Measurements from ENCODE around the gene CYP4F2.

GRCh38 chr19:15919243-15919642, 21.4 kb upstream of the CYP4F2 start:
- TF ChIP-seq POLR2AphosphoS5 (IDR thresholded peaks at IDR 0.05): no peak
- TF ChIP-seq, protein P1, sequence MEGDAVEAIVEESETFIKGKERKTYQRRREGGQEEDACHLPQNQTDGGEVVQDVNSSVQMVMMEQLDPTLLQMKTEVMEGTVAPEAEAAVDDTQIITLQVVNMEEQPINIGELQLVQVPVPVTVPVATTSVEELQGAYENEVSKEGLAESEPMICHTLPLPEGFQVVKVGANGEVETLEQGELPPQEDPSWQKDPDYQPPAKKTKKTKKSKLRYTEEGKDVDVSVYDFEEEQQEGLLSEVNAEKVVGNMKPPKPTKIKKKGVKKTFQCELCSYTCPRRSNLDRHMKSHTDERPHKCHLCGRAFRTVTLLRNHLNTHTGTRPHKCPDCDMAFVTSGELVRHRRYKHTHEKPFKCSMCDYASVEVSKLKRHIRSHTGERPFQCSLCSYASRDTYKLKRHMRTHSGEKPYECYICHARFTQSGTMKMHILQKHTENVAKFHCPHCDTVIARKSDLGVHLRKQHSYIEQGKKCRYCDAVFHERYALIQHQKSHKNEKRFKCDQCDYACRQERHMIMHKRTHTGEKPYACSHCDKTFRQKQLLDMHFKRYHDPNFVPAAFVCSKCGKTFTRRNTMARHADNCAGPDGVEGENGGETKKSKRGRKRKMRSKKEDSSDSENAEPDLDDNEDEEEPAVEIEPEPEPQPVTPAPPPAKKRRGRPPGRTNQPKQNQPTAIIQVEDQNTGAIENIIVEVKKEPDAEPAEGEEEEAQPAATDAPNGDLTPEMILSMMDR (IDR thresholded peaks at IDR 0.05): no peak
- TF ChIP-seq POLR2A (IDR thresholded peaks at IDR 0.05): no peak
